Bronchial epithelial cell (primary cell): ENCODE measurements around the gene STK32B. TPM values are rescaled to one million over a fixed set of nuclear protein-coding genes. Genes with fewer than 3 reads are reported as not detected.

Source experiments
- DNase-seq: peaks from one replicate; pipeline ENCODE4 v3.0.0-alpha.2; 2010; ENCODE audit warnings: low read depth
- FAIRE-seq: peaks from 2 replicates; lab custom pipeline; 2011; peaks lifted over from hg19 to GRCh38; lab: Jason Lieb, UNC
- H3K27me3 ChIP-seq: 2 replicates; pipeline ENCODE4 v1.5.1; 2011; ENCODE audit warnings: low read length; ENCODE audit not compliant: control insufficient read depth, insufficient read depth
- H3K36me3 ChIP-seq: 2 replicates; pipeline ENCODE4 v1.5.1; 2011; ENCODE audit warnings: low read length; ENCODE audit not compliant: control insufficient read depth, insufficient read depth
- H3K4me3 ChIP-seq: 2 replicates; pipeline ENCODE4 v1.5.1; 2011; ENCODE audit warnings: mild to moderate bottlenecking, low read depth, low read length, control low read depth
- CTCF ChIP-seq: IDR thresholded peaks from 2 replicates; pipeline ENCODE4 v1.5.1; 2011; ENCODE audit warnings: mild to moderate bottlenecking, moderate library complexity, low read length, control low read depth, inconsistent platforms; ENCODE audit not compliant: insufficient read depth, severe bottlenecking
- total RNA-seq: library from RNA; depleted of rRNA; stranded (reverse); fragments of >200 nt; gene quantifications from 2 replicates; pipeline ENCODE4 v1.2.1, GENCODE V29; 2014

Gene STK32B
- total RNA-seq, 1 donor from 2014 or later = under 0.01 TPM

- H3K36me3 ChIP-seq = no peaks in the 10 kb centered on the region
- H3K4me3 ChIP-seq = no peak overlapping the region
- DNase-seq (no peak), FAIRE-seq (no peak)
- no peaks in the 10 kb centered on the region for H3K27me3 ChIP-seq
- TF ChIP-seq CTCF = no peak
Measured at GRCh38 chr4:5527211-5527610, 475.9 kb downstream of the STK32B start.

- TF ChIP-seq CTCF = no peak
- no peak for FAIRE-seq
- Histone ChIP-seq H3K36me3 (no peaks in the 10 kb centered on the region), H3K27me3 (no peaks in the 10 kb centered on the region), H3K4me3 (no peak overlapping the region)
- DNase-seq = no peak
Measured at GRCh38 chr4:5528031-5528436, 476.8 kb downstream of the STK32B start.

- DNase-seq (no peak), FAIRE-seq (no peak)
- Histone ChIP-seq H3K27me3 (no peaks in the 10 kb centered on the region), H3K4me3 (no peak overlapping the region), H3K36me3 (peaks cover 1% of the 10 kb centered on the region)
- no peak for TF ChIP-seq CTCF
Measured at GRCh38 chr4:5532100-5532499, 480.8 kb downstream of the STK32B start.

GRCh38 chr4:5539584-5539983 is 488.3 kb downstream of the STK32B start:
- Histone ChIP-seq H3K36me3 (peaks cover 1% of the 10 kb centered on the region), H3K27me3 (no peaks in the 10 kb centered on the region), H3K4me3 (no peak overlapping the region)
- no peak for TF ChIP-seq CTCF
- FAIRE-seq (no peak), DNase-seq (no peak)

- no peak for FAIRE-seq
- no peak for DNase-seq
- TF ChIP-seq CTCF = no peak
- H3K36me3 ChIP-seq = no peaks in the 10 kb centered on the region
- no peak overlapping the region for H3K4me3 ChIP-seq
- H3K27me3 ChIP-seq = no peaks in the 10 kb centered on the region
Measured at GRCh38 chr4:5541169-5541568, 489.9 kb downstream of the STK32B start.

- no peaks in the 10 kb centered on the region for H3K27me3 ChIP-seq
- FAIRE-seq = no peak
- no peaks in the 10 kb centered on the region for H3K36me3 ChIP-seq
- no peak for DNase-seq
- TF ChIP-seq CTCF = no peak
- no peak overlapping the region for H3K4me3 ChIP-seq
Measured at GRCh38 chr4:5543681-5544080, 492.4 kb downstream of the STK32B start.
